Measurements from ENCODE around the gene FIG4. TPM values are rescaled to one million over a fixed set of nuclear protein-coding genes. Genes with fewer than 3 reads are reported as not detected.

FIG4 gene
- 15.3 and 16.8 TPM in 2 replicates for total RNA-seq

DNA sequence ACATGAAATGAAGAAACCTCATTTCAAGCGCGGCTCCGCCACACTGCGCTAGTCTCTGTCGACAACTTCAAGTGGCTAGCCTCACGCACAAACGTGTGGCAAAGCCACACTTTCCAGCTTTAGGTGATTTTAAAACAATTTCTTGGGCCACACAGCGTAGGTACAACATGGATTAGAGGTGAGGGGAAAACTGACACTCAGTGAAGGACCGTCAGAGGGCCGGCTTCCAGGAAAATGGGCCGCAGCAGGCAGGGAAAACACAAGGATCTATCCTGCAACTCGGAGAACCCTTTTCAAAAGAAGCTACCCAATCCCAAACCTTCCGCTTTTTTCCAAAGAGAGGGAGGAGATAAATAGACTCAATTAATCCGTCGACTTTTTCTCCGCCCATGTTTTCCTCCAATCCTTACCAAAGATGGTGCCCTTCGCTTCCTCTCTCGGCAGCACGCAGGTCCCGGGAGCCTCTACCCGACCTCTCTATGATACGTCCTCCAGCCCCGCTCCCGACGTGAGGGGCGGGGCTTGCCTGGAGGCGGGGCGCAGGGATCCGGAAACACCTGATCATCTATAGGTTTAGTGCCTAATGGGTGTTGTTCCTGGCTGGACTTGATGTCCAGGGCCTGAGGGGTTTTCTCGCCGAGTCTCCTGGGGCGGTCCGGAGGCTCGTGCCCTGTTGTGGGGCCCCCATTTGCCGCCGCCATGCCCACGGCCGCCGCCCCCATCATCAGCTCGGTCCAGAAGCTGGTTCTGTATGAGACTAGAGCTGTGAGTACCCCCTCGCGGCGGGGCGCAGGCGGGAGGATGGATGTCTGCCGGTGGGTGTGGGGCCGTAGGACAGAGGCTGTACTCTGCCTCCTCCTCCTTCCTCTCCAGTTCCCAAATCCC is at the start of gene FIG4, which contains the start of gene AK9:
TSS of gene FIG4 (plus strand) at position 560 of the 885 bp plus-strand sequence. CDS start at position 700, 140 bp downstream.
TSS of gene AK9 (minus strand) at position 466 of the 885 bp plus-strand sequence. CDS start 15,457 bp downstream, outside the sequence.

Other genes starting within 250 kb of the FIG4 start
- 139 and 150 TPM in 2 replicates for gene MICAL1, start 235.5 kb upstream of the FIG4 start, total RNA-seq
- gene ZBTB24, start 208.1 kb upstream of the FIG4 start, total RNA-seq: 16.2 and 19.5 TPM in 2 replicates
- gene AK9, start 94 bp upstream of the FIG4 start, total RNA-seq: 3.3 and 3.9 TPM in 2 replicates

All from hair follicle dermal papilla cell (primary cell).